Neutrophil (primary cell): ENCODE measurements around the gene ZNF627.

ENCODE experiments used
- H3K27ac ChIP-seq: fragments of 200-600 bp; sonication (generic); 2 replicates; pipeline ENCODE4 v1.5.1; 2016; ENCODE audit warnings: mild to moderate bottlenecking, moderate library complexity
- H3K27me3 ChIP-seq: fragments of 200-600 bp; sonication (generic); 2 replicates; pipeline ENCODE4 v1.6.0; 2016; ENCODE audit warnings: mild to moderate bottlenecking
- H3K36me3 ChIP-seq: fragments of 200-600 bp; sonication (generic); 2 replicates; pipeline ENCODE4 v1.5.1; 2017
- H3K4me1 ChIP-seq, 2 experiments: fragments of 200-600 bp in 1 of 2; sonication (generic) in 1 of 2; 1 replicate in 1 of 2; 2 replicates in 1 of 2; pipeline versions ENCODE4 v1.5.1 to v1.6.1; 2013 to 2016; ENCODE audit warnings: low read depth in 1 of 2, low read length in 1 of 2, mild to moderate bottlenecking in 1 of 2, moderate library complexity in 1 of 2; ENCODE audit not compliant: control insufficient read depth in 1 of 2, insufficient read depth in 1 of 2
- H3K4me3 ChIP-seq, 2 experiments: fragments of 200-600 bp in 1 of 2; sonication (generic) in 1 of 2; 1 replicate in 1 of 2; 2 replicates in 1 of 2; pipeline ENCODE4 v1.5.1; 2013 to 2016; ENCODE audit warnings: low read depth in 1 of 2, low read length in 1 of 2, mild to moderate bottlenecking in 1 of 2, moderate library complexity in 1 of 2
- H3K9me3 ChIP-seq: fragments of 200-600 bp; sonication (generic); 2 replicates; pipeline ENCODE4 v1.5.1; 2016
- TF ChIP-seq, protein P1 (sequence below): fragments of 200-600 bp; sonication (generic); IDR thresholded peaks from 2 replicates; pipeline ENCODE4 v1.5.1; 2016; ENCODE audit warnings: antibody characterized with exemption

ZNF627 gene

DNA sequence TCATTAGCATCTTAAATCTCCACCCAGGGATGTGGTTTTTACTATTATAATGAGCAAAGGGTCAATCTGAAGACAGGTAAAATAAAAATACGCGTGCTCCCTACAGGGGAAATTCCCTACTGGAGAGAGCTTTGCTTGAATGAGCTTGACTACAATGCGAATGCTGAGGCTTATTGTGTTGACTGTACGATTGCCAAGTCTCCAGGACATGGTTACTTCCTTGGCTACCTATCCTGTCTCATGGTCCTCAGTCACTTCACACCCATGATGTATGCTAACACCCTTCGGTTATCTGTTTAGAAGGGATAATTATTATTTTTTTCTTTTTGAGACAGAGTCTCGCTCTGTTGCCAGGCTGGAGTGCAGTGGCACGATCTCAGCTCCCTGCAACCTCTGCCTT, 61.7 kb downstream of the ZNF627 start:
- no peaks in the 10 kb centered on the region for H3K4me1 ChIP-seq
- no peaks in the 10 kb centered on the region for H3K27me3 ChIP-seq
- no peak overlapping the region for H3K4me3 ChIP-seq
- H3K27ac ChIP-seq = no peak overlapping the region
- H3K9me3 ChIP-seq = no peaks in the 10 kb centered on the region
- TF ChIP-seq, protein P1, sequence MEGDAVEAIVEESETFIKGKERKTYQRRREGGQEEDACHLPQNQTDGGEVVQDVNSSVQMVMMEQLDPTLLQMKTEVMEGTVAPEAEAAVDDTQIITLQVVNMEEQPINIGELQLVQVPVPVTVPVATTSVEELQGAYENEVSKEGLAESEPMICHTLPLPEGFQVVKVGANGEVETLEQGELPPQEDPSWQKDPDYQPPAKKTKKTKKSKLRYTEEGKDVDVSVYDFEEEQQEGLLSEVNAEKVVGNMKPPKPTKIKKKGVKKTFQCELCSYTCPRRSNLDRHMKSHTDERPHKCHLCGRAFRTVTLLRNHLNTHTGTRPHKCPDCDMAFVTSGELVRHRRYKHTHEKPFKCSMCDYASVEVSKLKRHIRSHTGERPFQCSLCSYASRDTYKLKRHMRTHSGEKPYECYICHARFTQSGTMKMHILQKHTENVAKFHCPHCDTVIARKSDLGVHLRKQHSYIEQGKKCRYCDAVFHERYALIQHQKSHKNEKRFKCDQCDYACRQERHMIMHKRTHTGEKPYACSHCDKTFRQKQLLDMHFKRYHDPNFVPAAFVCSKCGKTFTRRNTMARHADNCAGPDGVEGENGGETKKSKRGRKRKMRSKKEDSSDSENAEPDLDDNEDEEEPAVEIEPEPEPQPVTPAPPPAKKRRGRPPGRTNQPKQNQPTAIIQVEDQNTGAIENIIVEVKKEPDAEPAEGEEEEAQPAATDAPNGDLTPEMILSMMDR = no peak
- no peaks in the 10 kb centered on the region for H3K36me3 ChIP-seq

DNA sequence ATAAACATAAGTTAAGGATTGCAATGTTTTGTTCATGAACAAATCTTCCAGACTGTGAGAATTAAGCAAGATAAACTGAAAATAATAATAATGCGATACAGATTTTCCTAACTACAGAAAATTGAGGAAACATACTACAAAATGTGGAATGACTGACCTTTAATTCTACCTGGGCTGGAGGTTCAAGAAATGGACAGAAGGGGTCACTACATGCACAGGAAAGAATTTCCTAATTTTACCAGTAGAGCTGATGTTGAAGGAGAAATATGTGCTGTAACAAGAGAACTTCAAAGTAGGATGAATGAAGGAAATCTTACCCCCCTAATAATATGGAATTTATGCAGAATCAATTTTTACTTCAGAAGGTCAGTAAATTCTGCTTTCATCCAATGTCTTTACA, 62.3 kb downstream of the ZNF627 start:
- Histone ChIP-seq H3K9me3 (no peaks in the 10 kb centered on the region), H3K27ac (no peak overlapping the region), H3K36me3 (no peaks in the 10 kb centered on the region), H3K27me3 (no peaks in the 10 kb centered on the region), H3K4me3 (no peak overlapping the region), H3K4me1 (no peaks in the 10 kb centered on the region)
- TF ChIP-seq, protein P1 = no peak

DNA sequence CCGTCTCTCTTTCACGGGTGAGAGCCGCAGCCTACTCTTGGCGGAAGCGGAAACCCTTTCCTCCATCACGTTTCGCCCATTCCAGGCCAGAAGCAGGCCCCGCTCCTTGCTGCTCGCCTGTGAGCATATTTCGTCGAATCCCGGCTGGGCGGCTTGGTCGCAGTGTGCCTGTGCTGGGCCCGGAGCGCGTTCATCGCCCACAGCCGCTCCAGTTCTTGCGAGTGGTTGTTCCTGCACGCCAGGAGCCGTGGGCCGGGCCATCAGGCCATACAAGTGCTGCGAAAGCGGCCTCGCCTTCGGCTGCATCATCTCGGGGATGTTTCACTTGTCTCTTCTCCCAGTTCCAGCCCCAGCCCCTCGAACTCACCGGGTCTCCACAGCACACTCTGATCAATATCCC, 65.0 kb downstream of the ZNF627 start:
- Histone ChIP-seq H3K27me3 (no peaks in the 10 kb centered on the region), H3K36me3 (no peaks in the 10 kb centered on the region), H3K27ac (no peak overlapping the region), H3K4me3 (no peak overlapping the region), H3K4me1 (no peaks in the 10 kb centered on the region), H3K9me3 (no peaks in the 10 kb centered on the region)
- TF ChIP-seq, protein P1 = no peak

DNA sequence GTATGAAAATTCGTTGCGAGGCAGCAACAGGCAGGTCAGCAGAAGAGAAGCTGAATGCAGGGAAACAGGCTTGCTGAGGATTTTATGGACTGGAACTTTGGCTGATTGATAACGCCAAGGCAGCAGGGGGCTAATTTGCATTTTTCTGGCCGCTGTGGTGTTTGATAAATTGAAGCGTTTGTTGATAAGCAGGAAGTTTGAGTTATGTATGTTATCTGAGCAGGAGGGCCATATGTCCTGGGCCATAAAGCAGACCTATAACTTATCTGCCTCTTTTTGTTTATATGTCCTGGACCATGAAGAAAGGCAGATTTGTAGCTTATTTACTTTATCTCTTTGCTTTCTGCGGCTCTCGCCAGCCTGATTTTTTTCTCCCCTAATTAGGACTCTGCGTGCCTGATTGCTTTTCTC, 65.9 kb downstream of the ZNF627 start:
- no peaks in the 10 kb centered on the region for H3K9me3 ChIP-seq
- no peaks in the 10 kb centered on the region for H3K27me3 ChIP-seq
- no peaks in the 10 kb centered on the region for H3K4me1 ChIP-seq
- no peak overlapping the region for H3K27ac ChIP-seq
- TF ChIP-seq, protein P1 = no peak
- no peak overlapping the region for H3K4me3 ChIP-seq
- no peaks in the 10 kb centered on the region for H3K36me3 ChIP-seq
